GM11168 (cell line): ENCODE results near the gene HOXA4.

Experiments used
- in situ Hi-C: fragments of 300-500 bp; cut with MboI; formaldehyde crosslinking; loops from one replicate; pipeline ENCODE4 v1.12.0; 2022; ENCODE audit warnings: low sequenced_read_pairs; ENCODE audit not compliant: unreplicated experiment

HOXA4 gene

GRCh38 chr7:27122077-27122910, 8.3 kb downstream of the HOXA4 start:
- in situ Hi-C loops: no loop called here

- in situ Hi-C loops: no loop called here
These were observed 8.9 kb downstream of the HOXA4 start for GRCh38 chr7:27121684-27122076.

- in situ Hi-C loops: no loop called here
These were observed 11.1 kb downstream of the HOXA4 start for GRCh38 chr7:27119412-27119911.

GRCh38 chr7:27118580-27118979, 12.0 kb downstream of the HOXA4 start:
- in situ Hi-C loops: no loop called here

- in situ Hi-C loops: no loop called here
These were observed 12.6 kb downstream of the HOXA4 start for GRCh38 chr7:27117887-27118491.

- in situ Hi-C loops: no loop called here
These were observed 13.3 kb downstream of the HOXA4 start for GRCh38 chr7:27116962-27117886.

- in situ Hi-C loops: no loop called here
These were observed 14.3 kb downstream of the HOXA4 start for GRCh38 chr7:27116031-27116961.

- in situ Hi-C loops: no loop called here
These were observed 15.1 kb downstream of the HOXA4 start for GRCh38 chr7:27115221-27116026.

GRCh38 chr7:27114881-27115220, 15.7 kb downstream of the HOXA4 start:
- in situ Hi-C loops: no loop called here

GRCh38 chr7:27113991-27114769, 16.4 kb downstream of the HOXA4 start:
- in situ Hi-C loops: no loop called here

GRCh38 chr7:27112955-27113949, 17.3 kb downstream of the HOXA4 start:
- in situ Hi-C loops: no loop called here

GRCh38 chr7:27112361-27112760, 18.2 kb downstream of the HOXA4 start:
- in situ Hi-C loops: no loop called here

- in situ Hi-C loops: no loop called here
These were observed 18.7 kb downstream of the HOXA4 start for GRCh38 chr7:27111751-27112277.

GRCh38 chr7:27111042-27111750, 19.4 kb downstream of the HOXA4 start:
- in situ Hi-C loops: no loop called here

GRCh38 chr7:27110186-27111031, 20.1 kb downstream of the HOXA4 start:
- in situ Hi-C loops: no loop called here
